Sigmoid colon (tissue), 7 donors: Measurements from ENCODE around the gene TLE1. TPM values are rescaled to one million over a fixed set of nuclear protein-coding genes. Genes with fewer than 3 reads are reported as not detected.

Source experiments
- DNase-seq: peaks from one replicate; pipeline ENCODE4 v3.0.0-alpha.2; 2019
- H3K27ac ChIP-seq, 4 donors: fragments of 200-600 bp; sonication (generic); one replicate each; pipeline ENCODE4 v1.5.1; 2016 to 2019; ENCODE audit warnings: mild to moderate bottlenecking in 1 of 4
- H3K27me3 ChIP-seq, 3 donors: fragments of 200-600 bp; sonication (generic); one replicate each; pipeline ENCODE4 v1.5.1; 2019; ENCODE audit warnings: mild to moderate bottlenecking in 1 of 3
- H3K36me3 ChIP-seq, 4 donors: fragments of 200-600 bp; sonication (generic); one replicate each; pipeline ENCODE4 v1.5.1; 2016 to 2019
- H3K4me1 ChIP-seq, 4 donors: fragments of 200-600 bp; sonication (generic); one replicate each; pipeline ENCODE4 v1.5.1; 2017 to 2019
- H3K4me3 ChIP-seq, 4 donors: fragments of 200-600 bp; sonication (generic); one replicate each; pipeline ENCODE4 v1.5.1; 2017 to 2019; ENCODE audit warnings: mild to moderate bottlenecking in 2 of 4, moderate library complexity in 1 of 4
- H3K9me3 ChIP-seq, 4 donors: fragments of 200-600 bp in 3 of 4; sonication (generic) in 3 of 4; one replicate each; pipeline versions ENCODE4 v1.5.1 to v1.6.1; 2013 to 2019
- CTCF ChIP-seq, 4 experiments: fragments of 450-650 bp in 3 of 4; fragments of 200-600 bp in 1 of 4; IDR thresholded peaks; one replicate each; pipeline ENCODE4 v1.5.1; 2016 to 2019; ENCODE audit warnings: antibody characterized with exemption in 4 of 4, mild to moderate bottlenecking in 3 of 4, moderate library complexity in 2 of 4
- EP300 ChIP-seq, 4 donors: sonication (generic); formaldehyde crosslinking; IDR thresholded peaks; one replicate each; pipeline ENCODE4 v1.6.1; 2017; ENCODE audit warnings: antibody characterized with exemption in 4 of 4
- POLR2A ChIP-seq, 2 donors: fragments of 450-650 bp; IDR thresholded peaks; one replicate each; pipeline ENCODE4 v1.6.1; 2016; ENCODE audit warnings: antibody characterized with exemption in 2 of 2, mild to moderate bottlenecking in 2 of 2, moderate library complexity in 2 of 2
- POLR2AphosphoS5 ChIP-seq, 4 donors: sonication (generic); formaldehyde crosslinking; IDR thresholded peaks; one replicate each; pipeline ENCODE4 v1.6.1; 2017; ENCODE audit warnings: antibody characterized with exemption in 4 of 4
- WGBS, 2 donors: extraction: QIAGEN DNeasy Blood & Tissue Kit; methylation state at CpG; one replicate each; pipeline ENCODE4 v1.1.7; 2013; 5-methylcytosine and 5-hydroxymethylcytosine counted together
- intact Hi-C: fragments of 100-400 bp; cut with DNase I; formaldehyde crosslinking; loops from one replicate; pipeline ENCODE4 v1.15.1; 2023
- polyA plus RNA-seq, 3 donors: library from polyadenylated mRNA; stranded (reverse); fragments of 200-250 nt; gene quantifications; one replicate each; pipeline ENCODE4 v1.2.3, GENCODE V29; 2013
- total RNA-seq, 4 donors: library from RNA; depleted of rRNA; stranded (reverse); fragments of >200 nt; gene quantifications; one replicate each; pipeline ENCODE4 v1.1.0, GENCODE V29; 2016
- donor health status: healthy with polysubstance abuse.
- donor health status: Bipolar disorder and iron deficiency.
- donor health status: healthy.

Gene TLE1
- total and polyA plus RNA-seq, 7 donors, result 28.9 to 54.6 (median 45.7) TPM

DNA sequence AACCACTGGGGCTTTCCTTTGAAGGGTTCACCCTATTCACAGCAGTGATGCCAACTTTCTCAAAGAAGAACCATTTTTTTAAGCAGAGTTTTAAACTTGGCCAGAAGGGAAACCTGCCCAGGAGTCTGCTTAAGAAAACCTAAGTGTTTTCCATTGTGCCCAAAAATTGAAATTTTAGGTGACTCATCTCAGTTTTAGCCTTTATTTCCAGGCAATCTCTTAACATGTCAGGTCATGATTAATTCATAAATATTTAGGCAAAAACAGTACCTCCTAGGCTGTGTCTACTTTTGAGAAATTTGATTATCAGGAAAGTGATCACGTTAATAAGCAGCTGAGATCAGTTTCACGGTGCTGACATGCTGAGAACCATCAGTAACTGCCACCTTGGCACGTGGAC lies 61.9 kb downstream of the TLE1 start:
- intact Hi-C loops, result no loop called here
- no peak for DNase-seq
- H3K4me1 ChIP-seq, result peaks cover 0 to 6% (median 2%) of the 10 kb centered on the region in 4 donors
- TF ChIP-seq POLR2AphosphoS5 (IDR thresholded peaks at IDR 0.05) (no peak), EP300 (IDR thresholded peaks at IDR 0.05) (no peak), CTCF (IDR thresholded peaks at IDR 0.05) (no peak)
- no peak overlapping the region for H3K27ac ChIP-seq
- H3K36me3 ChIP-seq, result peaks cover 0 to 12% (median under 1%) of the 10 kb centered on the region in 4 donors
- H3K9me3 ChIP-seq, result no peaks in the 10 kb centered on the region
- WGBS, 2 donors, result 94% methylated on average over 3 of the region's 3 CpGs
- no peak overlapping the region for H3K4me3 ChIP-seq
- no peaks in the 10 kb centered on the region for H3K27me3 ChIP-seq

- intact Hi-C loops, result no loop called here
- no peak overlapping the region for H3K27ac ChIP-seq
- H3K36me3 ChIP-seq, result peaks cover 0 to 6% (median 0%) of the 10 kb centered on the region in 4 donors
- H3K4me3 ChIP-seq, result no peak overlapping the region
- 85 to 88% methylated on average over 4 of the region's 4 CpGs for WGBS, 2 donors
- no peaks in the 10 kb centered on the region for H3K27me3 ChIP-seq
- H3K4me1 ChIP-seq, result peaks cover 0 to 6% (median 2%) of the 10 kb centered on the region in 4 donors
- no peak for TF ChIP-seq EP300 (IDR thresholded peaks at IDR 0.05)
- TF ChIP-seq POLR2AphosphoS5 (IDR thresholded peaks at IDR 0.05), result no peak
- no peak for TF ChIP-seq POLR2A (IDR thresholded peaks at IDR 0.05)
- TF ChIP-seq CTCF (IDR thresholded peaks at IDR 0.05), result no peak
- DNase-seq, result no peak
- H3K9me3 ChIP-seq, result no peaks in the 10 kb centered on the region
Observed at GRCh38 chr9:81626511-81626910, 62.8 kb downstream of the TLE1 start.

DNA sequence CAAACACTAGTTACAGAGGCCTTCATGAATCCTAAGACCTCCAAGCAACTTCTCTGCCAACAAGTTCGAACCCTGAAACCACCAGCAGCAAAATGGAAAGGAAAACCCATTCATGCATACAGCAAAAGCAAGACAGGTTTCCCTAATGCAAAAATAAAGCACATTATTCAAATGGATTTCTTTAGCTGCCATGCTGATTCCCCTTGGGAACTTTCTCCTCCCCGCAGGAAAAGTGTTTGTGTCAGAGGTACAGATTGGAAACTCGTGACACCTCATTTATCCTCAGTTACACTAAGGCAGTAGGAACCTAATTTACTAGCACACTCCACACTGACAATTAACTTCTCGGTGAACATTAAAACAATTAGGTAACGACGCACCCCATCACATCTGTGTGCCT lies 63.4 kb downstream of the TLE1 start:
- Histone ChIP-seq H3K4me3 (no peak overlapping the region), H3K4me1 (peaks cover 0 to 6% (median 2%) of the 10 kb centered on the region in 4 donors), H3K9me3 (no peaks in the 10 kb centered on the region), H3K27me3 (no peaks in the 10 kb centered on the region), H3K27ac (no peak overlapping the region), H3K36me3 (peaks cover 0 to under 1% (median 0%) of the 10 kb centered on the region in 4 donors)
- WGBS, 2 donors, result 91 to 94% methylated on average over 6 of the region's 6 CpGs
- TF ChIP-seq CTCF (IDR thresholded peaks at IDR 0.05) (no peak), EP300 (IDR thresholded peaks at IDR 0.05) (no peak), POLR2AphosphoS5 (IDR thresholded peaks at IDR 0.05) (no peak)
- intact Hi-C loops, result no loop called here
- DNase-seq, result no peak

GRCh38 chr9:81623778-81624177 lies 65.6 kb downstream of the TLE1 start:
- Histone ChIP-seq H3K4me1 (peaks cover 0 to 9% (median 4%) of the 10 kb centered on the region in 4 donors), H3K4me3 (no peak overlapping the region), H3K27me3 (no peaks in the 10 kb centered on the region), H3K27ac (no peak overlapping the region), H3K9me3 (no peaks in the 10 kb centered on the region), H3K36me3 (peaks cover 0 to 16% (median 0%) of the 10 kb centered on the region in 4 donors)
- 93 to 98% methylated on average over 3 of the region's 3 CpGs for WGBS, 2 donors
- intact Hi-C loops, result no loop called here
- DNase-seq, result no peak
- TF ChIP-seq EP300 (IDR thresholded peaks at IDR 0.05) (no peak), CTCF (IDR thresholded peaks at IDR 0.05) (no peak), POLR2A (IDR thresholded peaks at IDR 0.05) (no peak), POLR2AphosphoS5 (IDR thresholded peaks at IDR 0.05) (no peak)
